MCF 10A (cell line): ENCODE results near the gene MAN2A2. TPM values are rescaled to one million over a fixed set of nuclear protein-coding genes. Genes with fewer than 3 reads are reported as not detected.

Experiments used
- Bru-seq: library from RNA; stranded (reverse); fragments of 400-500 nt; gene quantifications from one replicate; lab custom pipeline; 2021; lab: Mats Ljungman, UMichigan
- BruChase-seq, 2 experiments: library from RNA; stranded (reverse); fragments of 400-500 nt; gene quantifications; one replicate each; lab custom pipeline; 2021; lab: Mats Ljungman, UMichigan
- BruUV-seq: library from RNA; stranded (reverse); fragments of 400-500 nt; replicated peaks from 2 replicates; lab custom pipeline; 2021; lab: Mats Ljungman, UMichigan
- CTCF ChIA-PET: fragments of 300-600 bp; sonication (Branson Sonifier 250); formaldehyde crosslinking; extraction: SDS; loops from one replicate; lab custom pipeline; 2021; ENCODE audit warnings: antibody characterized with exemption, inconsistent platforms; lab: Yijun Ruan, JAX
- POLR2A ChIA-PET: fragments of 300-600, 350-650 bp; sonication (Branson Sonifier 250); formaldehyde crosslinking; extraction: SDS; loops from one replicate; lab custom pipeline; 2020; ENCODE audit warnings: antibody characterized with exemption, inconsistent platforms; lab: Yijun Ruan, JAX
- DNase-seq: peaks from one replicate; pipeline ENCODE4 v3.0.0-alpha.2; 2018; ENCODE audit not compliant: unreplicated experiment
- H3K27ac Mint-ChIP-seq: one replicate; pipeline ENCODE4 v1.8.0; 2022; ENCODE audit warnings: mild to moderate bottlenecking, low read depth, mixed read lengths; ENCODE audit not compliant: unreplicated experiment
- H3K27me3 Mint-ChIP-seq: one replicate; pipeline ENCODE4 v1.8.0; 2022; ENCODE audit warnings: mixed read lengths; ENCODE audit not compliant: insufficient read depth, unreplicated experiment
- H3K36me3 Mint-ChIP-seq: one replicate; pipeline ENCODE4 v1.8.0; 2022; ENCODE audit warnings: mild to moderate bottlenecking, moderate library complexity, mixed read lengths; ENCODE audit not compliant: insufficient read depth, unreplicated experiment
- H3K4me1 Mint-ChIP-seq: one replicate; pipeline ENCODE4 v1.8.0; 2022; ENCODE audit warnings: mixed read lengths; ENCODE audit not compliant: insufficient read depth, unreplicated experiment
- H3K4me3 Mint-ChIP-seq: one replicate; pipeline ENCODE4 v1.8.0; 2022; ENCODE audit warnings: mild to moderate bottlenecking, moderate library complexity, mixed read lengths; ENCODE audit not compliant: unreplicated experiment
- H3K9me3 Mint-ChIP-seq: one replicate; pipeline ENCODE4 v1.8.0; 2022; ENCODE audit warnings: mixed read lengths; ENCODE audit not compliant: unreplicated experiment
- intact Hi-C: fragments of 100-400 bp; cut with micrococcal nuclease; formaldehyde crosslinking; loops from 2 replicates; pipeline ENCODE4 v1.14.1; 2022
- long read RNA-seq: library from polyadenylated mRNA; stranded (forward); transcript quantifications from one replicate; pipeline ENCODE4 v2.0.0, GENCODE V29; 2022
- total RNA-seq: library from RNA; stranded (reverse); gene quantifications from 2 replicates; pipeline ENCODE4 v1.2.3, GENCODE V29; 2022
- TF ChIP-seq, protein P1 (sequence below): fragments of 200-600 bp; IDR thresholded peaks from one replicate; pipeline ENCODE4 v1.8.0; 2022; ENCODE audit warnings: antibody characterized with exemption, mild to moderate bottlenecking; ENCODE audit not compliant: unreplicated experiment

Gene MAN2A2
- total RNA-seq (42.1 and 42.4 TPM in 2 replicates), Bru-seq, nascent RNA (percentile 53 among the genes with signal in this experiment), BruChase-seq, experiment 1, labeled RNA remaining after a 6-hour chase (percentile 70 among the genes with signal in this experiment), BruChase-seq, experiment 2, labeled RNA remaining after a 2-hour chase (percentile 63 among the genes with signal in this experiment)
- long read RNA-seq, full-length matches to known transcripts, result 7 of 31 reads
- long read RNA-seq, partial matches to known transcripts, result 8 of 31 reads
- long read RNA-seq, other reads (novel, unspliced or antisense), result 16 of 31 reads

DNA sequence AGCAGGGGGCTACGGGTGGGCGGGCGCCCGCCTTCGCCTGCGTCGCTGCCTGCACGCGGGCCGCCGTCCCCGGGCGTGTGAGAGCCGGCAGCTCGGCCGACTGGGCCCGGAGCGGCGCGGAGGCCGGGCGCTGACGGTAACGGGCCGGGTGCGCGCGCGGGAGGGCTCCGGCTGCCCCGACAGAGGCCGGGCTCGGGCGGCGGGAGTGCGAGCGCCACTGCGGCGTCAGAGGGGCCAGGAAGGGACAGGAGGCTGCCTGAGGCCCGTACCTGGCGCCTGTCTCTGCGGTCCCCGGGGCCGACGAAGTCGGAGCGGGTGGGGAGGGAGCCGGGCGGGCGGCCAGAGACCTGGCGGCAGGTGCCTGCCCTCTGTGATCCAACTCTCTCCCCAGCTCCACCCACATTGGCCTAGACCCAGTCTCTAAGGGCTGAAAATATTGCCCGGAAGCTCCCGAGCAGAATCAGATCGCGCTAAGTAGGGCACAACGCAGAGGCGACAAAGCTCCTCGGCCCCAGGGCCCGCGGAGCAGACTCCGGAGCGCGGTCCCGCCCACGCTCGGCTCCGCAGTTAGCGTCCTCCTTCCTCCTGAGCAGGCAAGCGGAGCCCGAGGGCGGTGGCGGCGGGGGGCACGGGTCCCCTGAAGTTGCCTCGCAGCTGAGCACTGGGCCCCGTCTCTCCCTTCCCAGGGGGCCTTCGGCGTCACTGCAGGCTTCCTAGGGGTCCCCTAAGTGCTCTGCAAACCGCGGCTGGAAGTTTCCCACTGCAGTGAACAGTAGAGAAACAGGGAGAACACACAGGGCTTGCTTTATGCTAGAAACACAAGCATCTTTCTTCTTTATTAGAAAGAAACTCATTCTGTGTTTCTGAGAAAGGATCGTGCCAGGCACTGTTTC lies at the start of gene MAN2A2:
Gene MAN2A2 (plus strand): TSS at position 463 of the 893 bp plus-strand sequence. CDS start 906 bp downstream, outside the sequence.
- POLR2A ChIA-PET, result interaction anchor here (0.6 to 7.9 kb wide), 13 partner anchors 11 to 986 kb away, joined by 3 to 150 read pairs (median 4); partner anchors contain the start of genes FURIN, HDDC3, PRC1 and RCCD1
- peak; percentile 47 for DNase-seq
- no peaks in the 10 kb centered on the region for H3K9me3 Mint-ChIP-seq
- BruUV-seq, result TSS peak; percentile 29
- TF ChIP-seq, protein P1, sequence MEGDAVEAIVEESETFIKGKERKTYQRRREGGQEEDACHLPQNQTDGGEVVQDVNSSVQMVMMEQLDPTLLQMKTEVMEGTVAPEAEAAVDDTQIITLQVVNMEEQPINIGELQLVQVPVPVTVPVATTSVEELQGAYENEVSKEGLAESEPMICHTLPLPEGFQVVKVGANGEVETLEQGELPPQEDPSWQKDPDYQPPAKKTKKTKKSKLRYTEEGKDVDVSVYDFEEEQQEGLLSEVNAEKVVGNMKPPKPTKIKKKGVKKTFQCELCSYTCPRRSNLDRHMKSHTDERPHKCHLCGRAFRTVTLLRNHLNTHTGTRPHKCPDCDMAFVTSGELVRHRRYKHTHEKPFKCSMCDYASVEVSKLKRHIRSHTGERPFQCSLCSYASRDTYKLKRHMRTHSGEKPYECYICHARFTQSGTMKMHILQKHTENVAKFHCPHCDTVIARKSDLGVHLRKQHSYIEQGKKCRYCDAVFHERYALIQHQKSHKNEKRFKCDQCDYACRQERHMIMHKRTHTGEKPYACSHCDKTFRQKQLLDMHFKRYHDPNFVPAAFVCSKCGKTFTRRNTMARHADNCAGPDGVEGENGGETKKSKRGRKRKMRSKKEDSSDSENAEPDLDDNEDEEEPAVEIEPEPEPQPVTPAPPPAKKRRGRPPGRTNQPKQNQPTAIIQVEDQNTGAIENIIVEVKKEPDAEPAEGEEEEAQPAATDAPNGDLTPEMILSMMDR, result no peak
- peaks cover 20% of the 10 kb centered on the region for H3K36me3 Mint-ChIP-seq
- intact Hi-C loops, result loop anchor here (1.0 kb wide), 1 partner anchor 29 kb away; the partner anchor contains the start of gene HDDC3
- peak within 1 kb of the TSS; percentile 82 for H3K4me3 Mint-ChIP-seq
- H3K4me1 Mint-ChIP-seq, result peaks cover 10% of the 10 kb centered on the region
- H3K27ac Mint-ChIP-seq, result peak within 1 kb of the TSS; percentile 67
- CTCF ChIA-PET, result interaction anchor here (0.6 to 12.8 kb wide), 9 partner anchors 11 to 566 kb away, joined by 3 to 131 read pairs (median 4); partner anchors contain the start of genes FES, FURIN, HDDC3 and UNC45A
- no peaks in the 10 kb centered on the region for H3K27me3 Mint-ChIP-seq

DNA sequence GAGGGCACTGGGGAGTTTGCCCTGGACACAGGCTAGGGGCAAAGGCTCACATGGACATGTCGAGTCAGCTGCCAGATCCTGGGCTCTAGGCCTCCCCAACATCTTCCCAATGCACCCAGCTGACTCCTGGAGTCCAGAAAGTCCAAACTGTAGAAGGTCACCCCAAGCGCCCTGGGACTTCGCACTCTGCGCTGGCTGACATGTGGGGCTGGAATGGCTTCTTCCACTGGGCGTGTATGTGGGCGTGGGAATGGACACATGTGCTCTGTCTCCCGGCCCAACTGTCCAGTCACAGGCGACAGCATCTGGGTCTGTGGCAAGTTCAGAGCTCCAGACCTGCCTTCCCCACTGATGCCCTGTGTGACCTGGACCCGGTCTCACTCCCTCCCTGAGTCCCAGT lies 48.0 kb upstream of the MAN2A2 start:
- TF ChIP-seq, protein P1, result no peak
- intact Hi-C loops, result no loop called here
- H3K4me1 Mint-ChIP-seq, result peaks cover 6% of the 10 kb centered on the region
- no peak for DNase-seq
- no TSS peak for BruUV-seq
- no peaks in the 10 kb centered on the region for H3K27me3 Mint-ChIP-seq
- H3K36me3 Mint-ChIP-seq, result no peaks in the 10 kb centered on the region
- no peak overlapping the region for H3K27ac Mint-ChIP-seq
- no peaks in the 10 kb centered on the region for H3K9me3 Mint-ChIP-seq
- ChIA-PET POLR2A (no interaction called here), CTCF (interaction anchor here (0.6 kb wide), 1 partner anchor 14 kb away, joined by 3 read pairs; no protein-coding TSS in a partner anchor)
- H3K4me3 Mint-ChIP-seq, result no peak overlapping the region

DNA sequence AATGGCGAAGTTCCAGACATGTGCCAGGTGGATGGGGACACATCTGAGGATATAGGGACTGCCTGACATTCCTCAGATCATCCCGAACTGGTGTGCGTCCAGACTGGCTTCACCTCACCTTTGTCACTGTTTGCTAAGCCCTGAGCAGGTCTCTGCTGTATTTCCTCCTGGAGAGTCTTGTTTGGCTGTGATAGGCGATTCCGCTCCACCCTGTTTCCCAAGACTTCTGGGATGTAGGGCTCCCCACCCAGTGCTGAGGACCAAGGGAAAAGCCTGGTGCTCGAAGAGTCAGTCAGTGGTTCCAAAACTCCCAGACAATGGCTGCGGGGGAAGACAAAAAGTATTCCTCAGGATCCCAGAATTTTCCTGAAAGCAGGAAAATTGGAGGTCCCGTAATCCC lies 45.8 kb upstream of the MAN2A2 start:
- DNase-seq, result no peak
- Mint-ChIP-seq H3K27me3 (no peaks in the 10 kb centered on the region), H3K4me1 (peaks cover 6% of the 10 kb centered on the region), H3K9me3 (no peaks in the 10 kb centered on the region), H3K36me3 (no peaks in the 10 kb centered on the region), H3K4me3 (no peak overlapping the region), H3K27ac (no peak overlapping the region)
- intact Hi-C loops, result no loop called here
- POLR2A ChIA-PET, result no interaction called here
- TF ChIP-seq, protein P1, result no peak
- CTCF ChIA-PET, result interaction anchor here (1.0 kb wide), 1 partner anchor 157 kb away, joined by 3 read pairs; no protein-coding TSS in a partner anchor
- BruUV-seq, result no TSS peak
